ENCODE results near the gene APPBP2.

Gene APPBP2

DNA sequence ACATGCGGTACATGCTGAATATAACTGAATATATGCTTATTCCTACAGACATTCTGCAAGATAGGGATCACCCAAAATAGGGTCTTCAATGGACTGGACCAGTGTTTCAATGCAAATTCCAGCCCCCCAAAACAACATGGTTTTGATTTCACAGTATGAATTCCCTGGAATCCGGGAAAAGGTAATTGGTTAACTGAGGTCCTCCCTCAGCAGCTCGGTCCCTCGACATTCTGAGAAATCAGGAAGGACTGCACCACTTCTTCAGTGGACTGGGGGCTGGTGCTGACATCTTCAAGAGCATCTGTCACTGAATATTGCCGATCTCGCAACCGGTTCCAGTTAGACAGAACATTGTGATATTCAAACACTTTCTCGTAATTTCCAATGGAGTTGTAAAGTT lies 78.7 kb downstream of the APPBP2 start:
- no peak overlapping the region for H3K27ac ChIP-seq
- ChIA-PET POLR2A (ENCODE audit: low non-redundant PET) (no interaction called here), CTCF (no interaction called here)
- DNase-seq (ENCODE audit: low spot score): no peak
- TF ChIP-seq, protein P1, sequence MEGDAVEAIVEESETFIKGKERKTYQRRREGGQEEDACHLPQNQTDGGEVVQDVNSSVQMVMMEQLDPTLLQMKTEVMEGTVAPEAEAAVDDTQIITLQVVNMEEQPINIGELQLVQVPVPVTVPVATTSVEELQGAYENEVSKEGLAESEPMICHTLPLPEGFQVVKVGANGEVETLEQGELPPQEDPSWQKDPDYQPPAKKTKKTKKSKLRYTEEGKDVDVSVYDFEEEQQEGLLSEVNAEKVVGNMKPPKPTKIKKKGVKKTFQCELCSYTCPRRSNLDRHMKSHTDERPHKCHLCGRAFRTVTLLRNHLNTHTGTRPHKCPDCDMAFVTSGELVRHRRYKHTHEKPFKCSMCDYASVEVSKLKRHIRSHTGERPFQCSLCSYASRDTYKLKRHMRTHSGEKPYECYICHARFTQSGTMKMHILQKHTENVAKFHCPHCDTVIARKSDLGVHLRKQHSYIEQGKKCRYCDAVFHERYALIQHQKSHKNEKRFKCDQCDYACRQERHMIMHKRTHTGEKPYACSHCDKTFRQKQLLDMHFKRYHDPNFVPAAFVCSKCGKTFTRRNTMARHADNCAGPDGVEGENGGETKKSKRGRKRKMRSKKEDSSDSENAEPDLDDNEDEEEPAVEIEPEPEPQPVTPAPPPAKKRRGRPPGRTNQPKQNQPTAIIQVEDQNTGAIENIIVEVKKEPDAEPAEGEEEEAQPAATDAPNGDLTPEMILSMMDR (conservative IDR thresholded peaks at IDR 0.05; ENCODE audit: low read depth): no peak

DNA sequence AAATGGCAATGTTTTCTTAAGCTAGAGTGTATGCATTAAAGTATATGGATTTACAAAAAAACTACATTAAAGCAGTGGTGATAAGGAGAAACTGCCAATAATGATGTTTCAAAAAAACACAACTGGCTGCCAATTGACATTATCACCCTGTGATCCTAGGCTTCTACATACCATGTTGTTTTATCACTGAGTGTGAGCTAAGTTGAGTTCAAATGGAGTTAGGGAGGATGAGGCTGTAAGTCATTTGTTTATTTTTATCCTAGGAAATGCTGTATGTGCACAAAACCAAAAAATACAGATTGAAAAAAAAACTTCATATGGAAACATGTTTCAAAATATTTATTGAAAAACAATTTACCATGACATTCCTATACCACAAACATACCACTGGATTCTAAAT lies 80.9 kb downstream of the APPBP2 start:
- no peak overlapping the region for H3K27ac ChIP-seq
- no peak for DNase-seq (ENCODE audit: low spot score)
- CTCF ChIA-PET: interaction anchor here (1.0 kb wide), 1 partner anchor 305 kb away, joined by 3 read pairs; no protein-coding TSS in a partner anchor
- POLR2A ChIA-PET (ENCODE audit: low non-redundant PET): no interaction called here
- TF ChIP-seq, protein P1 (conservative IDR thresholded peaks at IDR 0.05; ENCODE audit: low read depth): no peak

DNA sequence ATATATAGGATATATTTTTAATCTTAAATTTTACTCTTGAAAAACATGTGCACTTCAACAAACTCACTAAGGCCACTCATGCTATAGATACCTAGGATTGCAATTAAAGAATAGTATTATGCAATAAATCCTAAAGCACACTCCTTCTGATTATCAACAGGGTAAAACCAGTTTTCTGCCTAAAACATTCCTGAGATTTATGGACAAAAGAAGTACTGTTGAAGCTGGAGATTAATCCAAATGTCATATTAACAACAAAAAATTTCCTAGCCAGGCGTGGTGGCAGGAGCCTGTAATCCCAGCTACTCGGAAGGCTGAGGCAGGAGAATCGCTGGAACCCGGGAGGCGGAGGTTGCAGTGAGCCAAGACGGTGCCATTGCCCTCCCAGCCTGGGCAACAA lies 82.3 kb downstream of the APPBP2 start:
- no peak overlapping the region for H3K27ac ChIP-seq
- TF ChIP-seq, protein P1 (conservative IDR thresholded peaks at IDR 0.05; ENCODE audit: low read depth): no peak
- CTCF ChIA-PET: no interaction called here
- POLR2A ChIA-PET (ENCODE audit: low non-redundant PET): no interaction called here
- no peak for DNase-seq (ENCODE audit: low spot score)

DNA sequence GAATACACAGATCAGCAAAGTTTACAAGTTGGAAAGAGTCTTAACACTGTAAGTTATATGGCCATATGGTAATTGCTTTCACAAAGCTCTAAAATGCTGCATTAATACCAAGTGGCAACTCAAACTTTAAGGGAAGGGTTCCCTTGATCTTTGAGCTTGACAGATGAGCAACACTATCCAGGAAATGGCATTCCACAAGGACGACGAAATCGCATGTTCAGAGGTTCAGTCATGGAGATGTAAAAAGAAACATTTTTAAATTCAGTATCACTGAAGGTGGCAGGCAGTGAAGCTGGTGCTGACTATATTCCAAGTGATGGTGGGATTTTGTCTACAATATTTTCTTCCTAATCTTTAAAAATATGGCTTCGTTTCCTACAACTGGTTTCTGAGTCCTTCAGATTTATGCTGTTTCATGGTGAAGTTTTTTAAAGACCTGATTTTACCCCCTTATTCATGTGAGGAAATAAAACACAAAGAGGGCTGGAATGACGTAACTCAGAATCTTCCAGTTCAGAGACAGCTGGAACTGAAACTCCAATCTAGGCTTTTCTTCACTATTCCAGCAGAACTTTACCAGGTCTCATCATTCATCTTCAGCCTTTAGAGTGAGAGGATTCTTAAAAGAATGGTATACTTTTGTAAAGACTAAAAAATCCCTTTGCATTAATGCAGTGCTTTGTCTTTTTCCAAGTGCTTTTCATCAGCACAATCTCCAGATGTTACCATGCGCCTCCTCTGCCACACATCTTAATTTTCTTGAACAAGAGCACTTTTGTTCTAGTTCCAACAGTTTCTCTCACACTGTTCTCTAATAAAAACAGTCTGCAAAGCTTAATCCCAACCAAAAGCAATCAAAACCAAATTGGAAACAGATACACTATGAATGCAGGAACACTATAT lies 83.5 kb downstream of the APPBP2 start:
- POLR2A ChIA-PET (ENCODE audit: low non-redundant PET): no interaction called here
- CTCF ChIA-PET: no interaction called here
- no peak for DNase-seq (ENCODE audit: low spot score)
- no peak overlapping the region for H3K27ac ChIP-seq
- TF ChIP-seq, protein P1 (conservative IDR thresholded peaks at IDR 0.05; ENCODE audit: low read depth): no peak

DNA sequence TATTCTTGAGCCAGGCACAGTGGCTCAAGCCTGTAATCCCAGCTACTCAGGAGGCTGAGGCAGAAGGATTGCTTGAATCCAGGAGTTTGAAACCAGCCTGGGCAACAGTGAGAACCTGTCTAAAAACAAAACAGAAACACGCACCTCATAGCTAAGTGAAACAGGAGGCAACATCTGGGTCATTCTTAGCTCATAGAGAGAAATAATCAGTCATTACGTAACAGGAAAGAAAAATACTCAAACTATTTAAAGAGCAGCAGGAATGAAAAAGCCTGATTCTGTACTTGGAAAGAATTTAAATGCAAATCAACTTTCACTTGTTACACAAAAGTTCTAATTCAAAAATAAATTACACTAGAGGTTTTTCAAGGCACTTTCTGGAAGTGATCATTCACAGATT lies 86.5 kb downstream of the APPBP2 start:
- TF ChIP-seq, protein P1 (conservative IDR thresholded peaks at IDR 0.05; ENCODE audit: low read depth): no peak
- CTCF ChIA-PET: interaction anchor here (0.6 to 1.4 kb wide), 2 partner anchors 201 to 277 kb away, joined by 3 to 5 read pairs; no protein-coding TSS in a partner anchor
- POLR2A ChIA-PET (ENCODE audit: low non-redundant PET): no interaction called here
- no peak for DNase-seq (ENCODE audit: low spot score)
- H3K27ac ChIP-seq: no peak overlapping the region

DNA sequence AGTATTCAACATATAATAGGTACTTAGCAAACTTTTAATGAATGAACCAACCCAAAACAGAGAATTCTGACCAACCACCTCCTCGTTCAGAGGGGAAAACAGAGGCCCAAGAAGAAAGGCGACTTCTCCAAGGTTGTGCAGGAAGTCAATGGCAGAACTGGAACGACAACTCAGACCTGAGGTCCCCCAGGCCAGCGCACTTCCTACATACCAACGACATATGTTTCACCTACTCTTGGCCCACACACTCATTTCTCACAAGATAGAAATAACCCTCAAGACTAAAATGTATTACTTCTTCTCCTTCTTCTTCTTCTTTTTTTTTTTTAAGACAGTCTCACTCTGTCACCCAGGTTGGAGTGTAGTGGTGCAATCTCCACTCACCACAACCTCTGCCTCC lies 89.4 kb downstream of the APPBP2 start:
- no peak for DNase-seq (ENCODE audit: low spot score)
- ChIA-PET POLR2A (ENCODE audit: low non-redundant PET) (no interaction called here), CTCF (interaction anchor here (0.6 kb wide), 1 partner anchor 160 kb away, joined by 3 read pairs; no protein-coding TSS in a partner anchor)
- TF ChIP-seq, protein P1 (conservative IDR thresholded peaks at IDR 0.05; ENCODE audit: low read depth): no peak
- H3K27ac ChIP-seq: no peak overlapping the region

Measured in RWPE1 (cell line).